Measurements from ENCODE around the gene CEP57L1.

CEP57L1 gene

GRCh38 chr6:109204511-109204910, 109.2 kb downstream of the CEP57L1 start:
- no peak overlapping the region for H3K4me3 ChIP-seq (ENCODE audit: low read depth, low read length)
- TF ChIP-seq MYC (IDR thresholded peaks at IDR 0.05; ENCODE audit: low read depth, low read length) (no peak), CTCF (IDR thresholded peaks at IDR 0.05; ENCODE audit: low read depth, low read length) (no peak), MAX (IDR thresholded peaks at IDR 0.05; ENCODE audit: low read depth, low read length) (no peak), POLR2A (IDR thresholded peaks at IDR 0.05; ENCODE audit: extremely low read depth, insufficient read length) (no peak)
- no peak for DNase-seq (ENCODE audit: low read depth)

GRCh38 chr6:109212683-109213082, 117.4 kb downstream of the CEP57L1 start:
- DNase-seq (ENCODE audit: low read depth): no peak
- H3K4me3 ChIP-seq (ENCODE audit: low read depth, low read length): no peak overlapping the region
- TF ChIP-seq POLR2A (IDR thresholded peaks at IDR 0.05; ENCODE audit: extremely low read depth, insufficient read length): no peak
- TF ChIP-seq CTCF (IDR thresholded peaks at IDR 0.05; ENCODE audit: low read depth, low read length): no peak
- no peak for TF ChIP-seq MYC (IDR thresholded peaks at IDR 0.05; ENCODE audit: low read depth, low read length)
- no peak for TF ChIP-seq MAX (IDR thresholded peaks at IDR 0.05; ENCODE audit: low read depth, low read length)
